HUES64 (cell line): ENCODE results near the gene POU2AF2.
"Not testable (repeated sequence)": the region's sequence is repeated elsewhere in the genome, so short reads cannot be mapped to it uniquely, and the experiment has no call there.

Experiments used
- H3K27ac ChIP-seq: 2 replicates; pipeline ENCODE4 v1.7.0; 2013; ENCODE audit warnings: low read depth, low read length, inconsistent platforms
- H3K27me3 ChIP-seq: 2 replicates; pipeline ENCODE4 v1.6.1; 2013; ENCODE audit warnings: mild to moderate bottlenecking, low read length; ENCODE audit not compliant: insufficient read depth
- H3K36me3 ChIP-seq: 2 replicates; pipeline ENCODE4 v1.6.1; 2013; ENCODE audit warnings: mild to moderate bottlenecking, low read length; ENCODE audit not compliant: insufficient read depth
- H3K4me1 ChIP-seq: 2 replicates; pipeline ENCODE4 v1.6.1; 2013; ENCODE audit warnings: mild to moderate bottlenecking, low read length, moderate library complexity; ENCODE audit not compliant: insufficient read depth
- H3K4me3 ChIP-seq: 2 replicates; pipeline ENCODE4 v1.5.1; 2013; ENCODE audit warnings: mild to moderate bottlenecking, low read length, moderate library complexity
- H3K9ac ChIP-seq: 2 replicates; pipeline ENCODE4 v1.6.1; 2013; ENCODE audit warnings: mild to moderate bottlenecking, low read depth, low read length
- H3K9me3 ChIP-seq: 2 replicates; pipeline ENCODE4 v1.6.1; 2013; ENCODE audit warnings: low read depth, low read length; ENCODE audit not compliant: insufficient read depth
- WGBS: fragments of 150-250, 120-280 bp; methylation state at CpG from one replicate; pipeline ENCODE4 v1.1.7; 2013; ENCODE audit warnings: missing lambda C conversion rate; 5-methylcytosine and 5-hydroxymethylcytosine counted together

POU2AF2 gene

GRCh38 chr11:111259896-111260295, 14.4 kb downstream of the POU2AF2 start:
- H3K9ac ChIP-seq, result no peak overlapping the region
- no peaks in the 10 kb centered on the region for H3K36me3 ChIP-seq
- no peaks in the 10 kb centered on the region for H3K9me3 ChIP-seq
- 96% methylated on average over 4 of the region's 4 CpGs for WGBS
- no peak overlapping the region for H3K27ac ChIP-seq
- no peak overlapping the region for H3K4me3 ChIP-seq
- H3K27me3 ChIP-seq, result no peaks in the 10 kb centered on the region
- H3K4me1 ChIP-seq, result no peaks in the 10 kb centered on the region

DNA sequence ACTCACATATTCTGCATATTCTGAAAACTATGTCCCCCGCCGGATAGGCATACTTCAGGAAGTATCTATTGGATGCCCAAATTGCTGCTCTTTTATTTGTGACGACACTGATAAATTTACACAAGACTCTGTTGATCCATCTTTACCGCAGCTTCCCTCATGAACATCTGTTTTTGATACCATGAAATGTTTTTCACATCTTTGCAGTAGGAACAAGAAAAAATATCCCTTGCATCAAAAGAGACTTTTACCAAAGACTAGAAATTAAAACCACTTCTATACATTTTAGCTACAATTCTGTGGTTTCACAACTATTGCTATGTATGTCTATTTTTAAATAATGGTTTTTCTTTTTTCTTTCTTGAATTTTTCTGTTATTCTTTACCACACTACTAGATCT, 15.3 kb downstream of the POU2AF2 start:
- Histone ChIP-seq H3K9ac (no peak overlapping the region), H3K27ac (no peak overlapping the region), H3K9me3 (no peaks in the 10 kb centered on the region), H3K36me3 (no peaks in the 10 kb centered on the region), H3K4me3 (no peak overlapping the region), H3K4me1 (no peaks in the 10 kb centered on the region), H3K27me3 (no peaks in the 10 kb centered on the region)
- WGBS, result 94% methylated on average over 4 of the region's 4 CpGs

DNA sequence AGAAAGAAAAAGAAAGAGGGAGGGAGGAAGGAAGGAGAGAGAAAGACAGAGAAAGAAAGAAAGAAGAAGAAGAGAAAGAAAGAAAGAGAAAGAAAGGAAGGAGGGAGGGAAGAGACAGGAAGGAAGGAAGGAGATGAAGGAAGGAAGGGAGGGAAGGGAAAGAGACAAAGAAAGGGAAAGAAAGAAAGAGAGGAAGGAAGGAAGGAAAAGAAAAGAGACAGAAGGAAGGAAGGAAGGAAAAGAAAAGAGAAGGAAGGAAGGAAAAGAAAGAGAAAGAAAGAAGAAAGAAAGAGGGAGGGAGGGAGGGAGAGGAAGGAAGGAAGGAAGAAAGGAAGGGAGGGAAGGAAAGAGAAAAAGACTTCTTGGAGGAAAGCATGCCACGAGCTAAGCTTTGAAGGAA, 19.1 kb downstream of the POU2AF2 start:
- no peak overlapping the region for H3K27ac ChIP-seq
- no peak overlapping the region for H3K9ac ChIP-seq
- H3K9me3 ChIP-seq, result no peaks in the 10 kb centered on the region
- H3K4me1 ChIP-seq, result no peaks in the 10 kb centered on the region
- no peak overlapping the region for H3K4me3 ChIP-seq
- 77% methylated on average over 1 of the region's 1 CpG for WGBS
- H3K27me3 ChIP-seq, result no peaks in the 10 kb centered on the region
- no peaks in the 10 kb centered on the region for H3K36me3 ChIP-seq

- Histone ChIP-seq H3K9ac (no peak overlapping the region), H3K4me1 (no peaks in the 10 kb centered on the region), H3K27ac (no peak overlapping the region), H3K9me3 (no peaks in the 10 kb centered on the region), H3K4me3 (no peak overlapping the region), H3K36me3 (no peaks in the 10 kb centered on the region), H3K27me3 (no peaks in the 10 kb centered on the region)
- 97% methylated on average over 2 of the region's 2 CpGs for WGBS
Observed at GRCh38 chr11:111265421-111265820, 19.9 kb downstream of the POU2AF2 start.

DNA sequence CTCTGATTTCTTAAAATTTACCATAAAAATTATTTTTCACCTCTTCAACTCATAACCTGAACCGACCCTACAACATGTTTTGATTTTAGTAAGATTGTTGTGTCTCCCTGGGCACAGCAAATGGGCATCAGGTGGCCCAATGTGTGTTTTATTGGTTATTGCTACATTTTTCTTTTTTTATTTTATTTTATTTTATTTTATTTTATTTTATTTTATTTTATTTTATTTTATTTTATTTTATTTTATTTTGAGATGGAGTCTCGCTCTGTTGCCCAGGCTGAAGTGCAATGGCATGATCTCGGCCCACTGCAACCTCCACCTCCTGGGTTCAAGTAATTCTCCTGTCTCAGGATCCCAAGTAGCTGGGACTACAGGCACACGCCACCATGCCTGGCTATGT, 22.8 kb downstream of the POU2AF2 start:
- not testable (repeated sequence) for H3K36me3 ChIP-seq, H3K27me3 ChIP-seq, H3K4me3 ChIP-seq, H3K4me1 ChIP-seq, H3K9me3 ChIP-seq, H3K27ac ChIP-seq, H3K9ac ChIP-seq
- 73% methylated on average over 4 of the region's 4 CpGs for WGBS

GRCh38 chr11:111269146-111269868, 23.8 kb downstream of the POU2AF2 start:
- Histone ChIP-seq H3K4me1 (no peaks in the 10 kb centered on the region), H3K9me3 (no peaks in the 10 kb centered on the region), H3K27ac (no peak overlapping the region), H3K27me3 (no peaks in the 10 kb centered on the region), H3K36me3 (no peaks in the 10 kb centered on the region), H3K4me3 (no peak overlapping the region), H3K9ac (no peak overlapping the region)
- WGBS, result 82% methylated on average over 5 of the region's 5 CpGs

GRCh38 chr11:111272420-111272819, 26.9 kb downstream of the POU2AF2 start:
- WGBS, result 97% methylated on average over 3 of the region's 3 CpGs
- Histone ChIP-seq H3K9ac (no peak overlapping the region), H3K9me3 (no peaks in the 10 kb centered on the region), H3K27me3 (no peaks in the 10 kb centered on the region), H3K4me3 (no peak overlapping the region), H3K4me1 (no peaks in the 10 kb centered on the region), H3K36me3 (no peaks in the 10 kb centered on the region), H3K27ac (no peak overlapping the region)

DNA sequence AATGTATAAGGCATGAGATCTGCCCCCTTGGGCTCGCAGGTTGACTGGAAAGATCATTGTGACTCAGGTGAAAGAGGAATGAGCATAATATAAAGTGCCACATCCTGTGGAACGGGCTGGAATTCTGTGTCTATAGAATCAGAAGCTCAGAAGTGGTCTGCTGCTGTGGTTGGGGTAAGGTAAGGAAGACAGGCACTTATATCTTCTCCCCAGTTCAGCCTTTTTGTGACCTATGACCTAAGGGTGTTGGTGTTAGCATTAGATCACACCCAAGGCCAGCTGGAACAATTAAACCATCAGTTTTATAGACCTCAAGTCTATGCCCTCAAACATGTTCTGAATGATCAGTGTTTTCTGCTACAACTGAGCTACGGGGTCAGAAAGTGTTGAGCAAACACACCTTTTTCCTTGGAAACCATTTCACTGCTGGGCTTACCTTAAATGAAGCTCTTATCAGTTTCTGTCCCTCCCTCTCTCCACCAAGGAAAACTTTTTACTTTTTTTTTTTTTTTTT, 37.1 kb downstream of the POU2AF2 start:
- H3K27me3 ChIP-seq, result no peaks in the 10 kb centered on the region; the same call in 1 of the 2 replicates
- WGBS, result 97% methylated on average over 3 of the region's 3 CpGs
- H3K36me3 ChIP-seq, result no peaks in the 10 kb centered on the region
- no peaks in the 10 kb centered on the region for H3K9me3 ChIP-seq
- H3K9ac ChIP-seq, result no peak overlapping the region
- no peak overlapping the region for H3K4me3 ChIP-seq
- no peaks in the 10 kb centered on the region for H3K4me1 ChIP-seq
- H3K27ac ChIP-seq, result no peak overlapping the region

DNA sequence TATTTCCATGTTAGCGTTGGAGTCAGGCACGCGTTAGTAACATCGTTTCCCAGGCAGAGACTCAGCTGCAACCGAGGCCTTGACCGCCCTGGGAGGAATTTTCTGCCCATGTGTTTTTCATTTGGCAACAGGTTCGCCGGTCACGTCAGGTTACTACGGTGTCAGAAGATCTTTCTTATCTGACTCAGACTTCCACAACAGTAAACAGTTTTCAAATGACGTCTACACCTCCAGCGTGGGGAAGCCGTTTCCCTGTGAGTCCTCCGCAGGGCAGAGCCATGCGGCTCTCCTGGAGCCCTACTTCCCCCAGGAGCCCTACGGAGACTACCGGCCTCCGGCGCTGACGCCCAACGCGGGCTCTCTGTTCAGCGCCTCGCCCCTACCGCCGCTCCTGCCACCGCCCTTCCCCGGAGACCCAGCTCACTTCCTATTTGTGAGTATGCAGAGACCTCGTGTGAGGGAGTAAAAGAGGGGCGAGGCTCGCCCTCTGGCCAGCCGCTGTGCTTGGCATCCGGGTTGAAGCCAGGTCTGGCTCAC, 38.5 kb downstream of the POU2AF2 start:
- Histone ChIP-seq H3K36me3 (no peaks in the 10 kb centered on the region), H3K4me3 (no peak overlapping the region), H3K27ac (no peak overlapping the region), H3K9me3 (no peaks in the 10 kb centered on the region), H3K27me3 (no peaks in the 10 kb centered on the region), H3K9ac (no peak overlapping the region), H3K4me1 (no peaks in the 10 kb centered on the region)
- 94% methylated on average over 33 of the region's 33 CpGs for WGBS

- Histone ChIP-seq H3K4me3 (no peak overlapping the region), H3K9me3 (no peaks in the 10 kb centered on the region), H3K36me3 (no peaks in the 10 kb centered on the region), H3K9ac (no peak overlapping the region), H3K4me1 (no peaks in the 10 kb centered on the region), H3K27me3 (no peaks in the 10 kb centered on the region), H3K27ac (no peak overlapping the region)
- 86% methylated on average over 18 of the region's 18 CpGs for WGBS
Observed at GRCh38 chr11:111285189-111286091, 39.9 kb downstream of the POU2AF2 start.

GRCh38 chr11:111291764-111292163, 46.2 kb downstream of the POU2AF2 start:
- H3K9ac ChIP-seq, result no peak overlapping the region
- H3K36me3 ChIP-seq, result no peaks in the 10 kb centered on the region
- no peaks in the 10 kb centered on the region for H3K4me1 ChIP-seq
- peaks cover 1% of the 10 kb centered on the region; the same call in 1 of the 2 replicates for H3K27me3 ChIP-seq
- no peak overlapping the region for H3K4me3 ChIP-seq
- no peaks in the 10 kb centered on the region for H3K9me3 ChIP-seq
- no peak overlapping the region for H3K27ac ChIP-seq
- 99% methylated on average over 4 of the region's 5 CpGs for WGBS
